HEK293 (cell line): ENCODE results near the gene LRRC8E.
A peak's percentile ranks its signal among the peaks of the same experiment; 100 is the strongest.

Experiments used
- CTCF ChIA-PET: fragments of 350-600 bp; formaldehyde crosslinking; extraction: SDS; loops from one replicate; lab custom pipeline; 2021; ENCODE audit warnings: antibody characterized with exemption; lab: Yijun Ruan, JAX
- POLR2A ChIA-PET: fragments of 300-600 bp; formaldehyde crosslinking; extraction: SDS; loops from one replicate; lab custom pipeline; 2020; ENCODE audit warnings: antibody characterized with exemption, inconsistent platforms; lab: Yijun Ruan, JAX
- H3K27ac ChIP-seq: fragments of 200-500 bp; sonication (Bioruptor generic); 2 replicates; pipeline ENCODE4 v1.5.1; 2014; ENCODE audit warnings: low read depth, low read length, control low read depth, inconsistent platforms; ENCODE audit errors: extremely low read depth
- H3K36me3 ChIP-seq, 2 experiments: fragments of 200-500 bp in 1 of 2; sonication (Bioruptor generic) in 1 of 2; 1 replicate in 1 of 2; 2 replicates in 1 of 2; pipeline ENCODE4 v1.5.1; 2014 to 2017; ENCODE audit warnings: inconsistent platforms in 2 of 2, low read length in 2 of 2; ENCODE audit not compliant: control insufficient read depth in 2 of 2, insufficient read depth in 1 of 2
- H3K4me1 ChIP-seq: fragments of 200-500 bp; sonication (Bioruptor generic); 2 replicates; pipeline ENCODE4 v1.5.1; 2014; ENCODE audit warnings: mild to moderate bottlenecking, low read length, inconsistent platforms; ENCODE audit not compliant: control insufficient read depth, insufficient read depth
- H3K4me3 ChIP-seq: 2 replicates; pipeline ENCODE4 v1.5.1; 2011; ENCODE audit warnings: low read depth, mild to moderate bottlenecking, control low read depth, low read length, moderate library complexity
- H3K9me3 ChIP-seq: fragments of 200-500 bp; sonication (Bioruptor generic); 2 replicates; pipeline ENCODE4 v1.5.1; 2014; ENCODE audit warnings: low read depth, low read length, inconsistent platforms; ENCODE audit not compliant: control insufficient read depth, insufficient read depth
- CTCF ChIP-seq: fragments of 450-650 bp; formaldehyde crosslinking; IDR thresholded peaks from 2 replicates; pipeline ENCODE4 v1.5.1; 2016; ENCODE audit warnings: missing biosample characterization, missing genetic modification characterization
- ELK4 ChIP-seq: IDR thresholded peaks from 2 replicates; pipeline ENCODE4 v1.6.1; 2011; ENCODE audit warnings: mild to moderate bottlenecking, low read depth, low read length, borderline replicate concordance
- GLIS2 ChIP-seq: fragments of 450-650 bp; formaldehyde crosslinking; IDR thresholded peaks from 2 replicates; pipeline ENCODE4 v1.5.1; 2016; ENCODE audit warnings: missing biosample characterization, missing genetic modification characterization
- KLF8 ChIP-seq: fragments of 450-650 bp; formaldehyde crosslinking; IDR thresholded peaks from 2 replicates; pipeline ENCODE4 v1.5.1; 2016; ENCODE audit warnings: missing biosample characterization, missing genetic modification characterization
- YY1 ChIP-seq: fragments of 450-650 bp; formaldehyde crosslinking; IDR thresholded peaks from 2 replicates; pipeline ENCODE4 v1.5.1; 2018; ENCODE audit warnings: missing biosample characterization, missing genetic modification characterization
- ZBTB17 ChIP-seq: fragments of 450-650 bp; formaldehyde crosslinking; IDR thresholded peaks from 2 replicates; pipeline ENCODE4 v1.5.1; 2016; ENCODE audit warnings: missing biosample characterization, missing genetic modification characterization
- ZBTB20 ChIP-seq: fragments of 450-650 bp; formaldehyde crosslinking; IDR thresholded peaks from 2 replicates; pipeline ENCODE4 v1.5.1; 2016; ENCODE audit warnings: missing biosample characterization, missing genetic modification characterization
- ZBTB8A ChIP-seq: fragments of 450-650 bp; formaldehyde crosslinking; IDR thresholded peaks from 2 replicates; pipeline ENCODE4 v1.5.1; 2016; ENCODE audit warnings: missing biosample characterization, missing genetic modification characterization
- ZNF184 ChIP-seq: fragments of 450-650 bp; IDR thresholded peaks from 2 replicates; pipeline ENCODE4 v1.5.1; 2018; ENCODE audit warnings: missing biosample characterization, mild to moderate bottlenecking, missing genetic modification characterization
- ZNF19 ChIP-seq: fragments of 450-650 bp; formaldehyde crosslinking; IDR thresholded peaks from 2 replicates; pipeline ENCODE4; 2016; ENCODE audit warnings: missing biosample characterization, missing genetic modification characterization, low read depth
- ZNF335 ChIP-seq: fragments of 450-650 bp; formaldehyde crosslinking; conservative IDR thresholded peaks from 2 replicates; pipeline ENCODE4 v1.5.1; 2016; ENCODE audit warnings: missing biosample characterization, missing genetic modification characterization
- ZNF354C ChIP-seq: fragments of 450-650 bp; formaldehyde crosslinking; IDR thresholded peaks from 2 replicates; pipeline ENCODE4 v1.5.1; 2016; ENCODE audit warnings: missing biosample characterization, missing genetic modification characterization, low read depth, borderline replicate concordance
- ZNF366 ChIP-seq: fragments of 450-650 bp; formaldehyde crosslinking; conservative IDR thresholded peaks from 2 replicates; pipeline ENCODE4 v1.5.1; 2016; ENCODE audit warnings: missing biosample characterization, missing genetic modification characterization
- ZNF37A ChIP-seq: fragments of 450-650 bp; IDR thresholded peaks from 2 replicates; pipeline ENCODE4 v1.5.1; 2018; ENCODE audit warnings: missing biosample characterization, missing genetic modification characterization
- ZNF549 ChIP-seq: fragments of 450-650 bp; IDR thresholded peaks from 2 replicates; pipeline ENCODE4 v1.5.1; 2018; ENCODE audit warnings: missing biosample characterization, missing genetic modification characterization, mild to moderate bottlenecking, inconsistent platforms, moderate library complexity
- ZNF560 ChIP-seq: fragments of 450-650 bp; formaldehyde crosslinking; IDR thresholded peaks from 2 replicates; pipeline ENCODE4 v1.5.1; 2017; ENCODE audit warnings: missing biosample characterization, missing genetic modification characterization, borderline replicate concordance
- ZNF658 ChIP-seq: fragments of 450-650 bp; formaldehyde crosslinking; IDR thresholded peaks from 2 replicates; pipeline ENCODE4; 2016; ENCODE audit warnings: missing biosample characterization, missing genetic modification characterization
- ZNF768 ChIP-seq: fragments of 450-650 bp; formaldehyde crosslinking; IDR thresholded peaks from 2 replicates; pipeline ENCODE4 v1.5.1; 2018; ENCODE audit warnings: missing biosample characterization, mild to moderate bottlenecking, missing genetic modification characterization
- ZNF785 ChIP-seq: fragments of 450-650 bp; formaldehyde crosslinking; IDR thresholded peaks from 2 replicates; pipeline ENCODE4 v1.5.1; 2016; ENCODE audit warnings: missing biosample characterization, missing genetic modification characterization
- TF ChIP-seq, protein P1 (sequence below): fragments of 450-650 bp; formaldehyde crosslinking; IDR thresholded peaks from 2 replicates; pipeline ENCODE4 v1.5.1; 2016; ENCODE audit warnings: missing biosample characterization, missing genetic modification characterization

The LRRC8E gene

GRCh38 chr19:7916103-7916954 is 28.0 kb downstream of the LRRC8E start (continued):
- TF ChIP-seq ZBTB20 (tag by site-specific recombination) (peak; percentile 60), ZBTB8A (tag by site-specific recombination) (no peak), KLF8 (tag by site-specific recombination) (0 out of 2 replicates have a peak, but pooled peaks have one; percentile 59)
- TF ChIP-seq, protein P1, sequence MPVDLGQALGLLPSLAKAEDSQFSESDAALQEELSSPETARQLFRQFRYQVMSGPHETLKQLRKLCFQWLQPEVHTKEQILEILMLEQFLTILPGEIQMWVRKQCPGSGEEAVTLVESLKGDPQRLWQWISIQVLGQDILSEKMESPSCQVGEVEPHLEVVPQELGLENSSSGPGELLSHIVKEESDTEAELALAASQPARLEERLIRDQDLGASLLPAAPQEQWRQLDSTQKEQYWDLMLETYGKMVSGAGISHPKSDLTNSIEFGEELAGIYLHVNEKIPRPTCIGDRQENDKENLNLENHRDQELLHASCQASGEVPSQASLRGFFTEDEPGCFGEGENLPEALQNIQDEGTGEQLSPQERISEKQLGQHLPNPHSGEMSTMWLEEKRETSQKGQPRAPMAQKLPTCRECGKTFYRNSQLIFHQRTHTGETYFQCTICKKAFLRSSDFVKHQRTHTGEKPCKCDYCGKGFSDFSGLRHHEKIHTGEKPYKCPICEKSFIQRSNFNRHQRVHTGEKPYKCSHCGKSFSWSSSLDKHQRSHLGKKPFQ (tag by site-specific recombination) = no peak

DNA sequence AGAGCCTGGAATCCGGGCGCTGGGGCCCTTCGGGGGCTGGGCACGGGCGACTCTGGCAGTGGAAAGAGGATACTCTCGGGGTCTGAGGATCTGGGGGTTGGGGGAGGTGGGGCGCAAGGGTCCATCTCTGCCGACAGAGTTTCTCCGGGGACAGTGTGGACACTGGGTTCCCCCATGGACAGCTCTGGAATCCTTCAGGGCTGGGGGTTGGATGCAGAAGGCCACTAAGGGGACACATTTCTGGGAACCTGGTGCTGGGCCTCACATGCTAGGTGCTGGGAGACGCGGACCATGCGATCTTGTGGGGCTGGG is 28.6 kb downstream of the LRRC8E start:
- H3K4me1 ChIP-seq = peaks cover 3% of the 10 kb centered on the region; the same call in 1 of the 2 replicates
- H3K4me3 ChIP-seq = no peak overlapping the region
- ChIA-PET POLR2A (interaction anchor here (1.7 to 2.2 kb wide), 3 partner anchors 8 to 48 kb away, joined by 7 to 10 read pairs (median 9); partner anchors contain the start of gene TIMM44), CTCF (interaction anchor here (0.5 to 2.5 kb wide), 7 partner anchors 9 to 252 kb away, joined by 3 to 21 read pairs (median 3); partner anchors contain the start of genes CTXN1 and MAP2K7)
- H3K27ac ChIP-seq = no peak overlapping the region
- no peak for TF ChIP-seq ZNF785
- peak; percentile 65; the same call in 1 of the 2 replicates for TF ChIP-seq ZNF335
- no peak for TF ChIP-seq YY1 (tag by site-specific recombination)
- no peak for TF ChIP-seq ZNF658 (tag by site-specific recombination)
- no peak for TF ChIP-seq ELK4
- no peak for TF ChIP-seq GLIS2
- TF ChIP-seq ZNF768 (tag by site-specific recombination) = no peak
- TF ChIP-seq ZBTB8A (tag by site-specific recombination) = peak; percentile 75
- TF ChIP-seq CTCF (tag by site-specific recombination) = no peak
- no peak; the same call in 1 of the 2 replicates for TF ChIP-seq ZBTB17 (tag by site-specific recombination)
- TF ChIP-seq ZNF560 = no peak
- no peak for TF ChIP-seq ZNF37A (tag by site-specific recombination)
- peaks cover 0 to 9% of the 10 kb centered on the region in 2 experiments; a peak in 2 of 3 replicates for H3K36me3 ChIP-seq
- H3K9me3 ChIP-seq = no peaks in the 10 kb centered on the region

GRCh38 chr19:7917267-7918061 is 29.2 kb downstream of the LRRC8E start:
- CTCF ChIA-PET = interaction anchor here (0.5 to 2.5 kb wide), 13 partner anchors 9 to 1847 kb away, joined by 3 to 21 read pairs (median 3); partner anchors contain the start of genes CTXN1 and TIMM44
- Histone ChIP-seq H3K36me3 (peaks cover 0 to 10% of the 10 kb centered on the region in 2 experiments; a peak in 2 of 3 replicates), H3K9me3 (no peaks in the 10 kb centered on the region), H3K27ac (no peak overlapping the region; the same call in 1 of the 2 replicates), H3K4me3 (0 out of 2 replicates have a peak overlapping the region, but pooled peaks have one; percentile 4), H3K4me1 (peaks cover 3% of the 10 kb centered on the region; the same call in 1 of the 2 replicates)
- POLR2A ChIA-PET = interaction anchor here (0.6 to 2.2 kb wide), 7 partner anchors 9 to 518 kb away, joined by 3 to 9 read pairs (median 5); partner anchors contain the start of genes ELAVL1, MAP2K7 and TIMM44
- 0 out of 2 replicates have a peak, but pooled peaks have one; percentile 25 for TF ChIP-seq ZNF184
- no peak for TF ChIP-seq ZNF354C (tag by site-specific recombination)
- TF ChIP-seq ZNF366 (tag by site-specific recombination) = no peak
- TF ChIP-seq KLF8 (tag by site-specific recombination) = peak; percentile 35; the same call in 1 of the 2 replicates
- TF ChIP-seq ZNF19 (tag by site-specific recombination) = no peak
- TF ChIP-seq ZNF549 (tag by site-specific recombination) = no peak
- TF ChIP-seq ZBTB17 (tag by site-specific recombination) = peak; percentile 7; the same call in 1 of the 2 replicates
- peak; percentile 78 for TF ChIP-seq CTCF (tag by site-specific recombination)
